ENCODE results near the gene ITFG2.

GRCh38 chr12:2820432-2820831 is 8.0 kb downstream of the ITFG2 start:
- TF ChIP-seq POLR2A (IDR thresholded peaks at IDR 0.05) (no peak), CTCF (IDR thresholded peaks at IDR 0.05) (no peak)

Measured in lower leg skin (tissue), 3 donors.